Germinal center (tissue), 1 donor: ENCODE data around the gene GNB1L.
A peak's percentile ranks its signal among the peaks of the same experiment; 100 is the strongest.

Experiments used
- DNase-seq: peaks from one replicate; pipeline ENCODE4 v3.0.0; 2012; ENCODE audit warnings: mixed read lengths, low spot score

GNB1L gene

DNA sequence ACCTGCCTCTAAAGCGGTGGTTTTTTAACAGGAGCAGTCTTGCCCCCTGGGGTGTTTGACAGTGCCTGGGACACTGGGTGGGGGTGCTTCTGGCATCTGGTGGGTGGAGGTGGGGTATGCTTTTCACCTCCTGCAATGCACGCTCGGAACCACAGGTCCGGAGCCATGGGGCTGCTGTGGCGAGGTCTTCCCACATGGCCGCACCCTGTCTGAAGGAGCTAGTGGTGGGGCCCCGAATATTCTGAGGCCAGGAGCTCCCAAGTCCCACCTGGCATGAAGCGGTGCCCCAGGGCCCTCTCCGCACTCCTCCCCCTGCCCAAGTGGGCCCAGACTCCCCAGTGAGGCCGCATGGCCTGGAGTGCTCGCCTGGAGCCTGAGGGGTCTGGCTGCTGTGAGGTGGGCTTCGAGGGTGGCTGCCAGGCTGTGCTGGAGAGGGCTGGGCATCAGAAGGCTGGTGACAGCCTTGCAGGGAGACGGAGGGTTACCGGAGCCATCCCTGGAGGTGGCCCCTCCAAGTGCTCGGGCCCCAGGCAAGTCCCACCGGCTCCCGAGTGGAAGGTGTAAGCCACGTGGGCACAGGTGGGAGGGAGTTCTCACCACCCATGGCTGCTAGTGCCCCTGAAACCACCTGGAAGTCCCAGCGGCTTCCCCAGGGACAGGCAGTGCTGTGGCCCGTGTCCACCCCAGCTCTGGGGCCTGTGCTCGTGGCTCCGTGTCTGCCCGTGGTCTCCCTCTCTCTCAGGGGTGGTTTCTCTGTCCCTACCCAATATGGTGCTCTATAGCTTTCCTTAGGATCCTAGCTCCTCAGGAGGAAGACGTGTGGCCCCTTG lies 79.0 kb downstream of the GNB1L start:
- DNase-seq, result no peak

DNA sequence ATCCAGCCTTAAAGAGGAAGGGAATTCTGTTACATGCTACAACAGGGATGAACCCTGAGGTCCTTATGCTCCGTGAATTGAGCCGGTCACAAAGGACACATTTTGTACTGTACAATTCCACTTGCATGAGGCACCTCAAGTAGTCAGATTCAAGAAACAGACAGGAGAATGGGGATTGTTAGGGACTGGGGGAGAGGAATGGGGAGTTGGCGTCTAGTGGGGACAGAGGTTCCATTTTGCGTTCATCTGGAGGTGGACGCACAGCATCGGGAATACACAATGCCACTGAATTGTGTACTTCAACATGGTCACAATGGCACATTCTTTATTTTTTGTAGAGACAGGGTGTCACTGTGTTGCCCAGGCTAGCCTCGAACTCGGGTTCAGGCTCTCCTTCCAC lies 80.0 kb downstream of the GNB1L start:
- DNase-seq, result no peak

DNA sequence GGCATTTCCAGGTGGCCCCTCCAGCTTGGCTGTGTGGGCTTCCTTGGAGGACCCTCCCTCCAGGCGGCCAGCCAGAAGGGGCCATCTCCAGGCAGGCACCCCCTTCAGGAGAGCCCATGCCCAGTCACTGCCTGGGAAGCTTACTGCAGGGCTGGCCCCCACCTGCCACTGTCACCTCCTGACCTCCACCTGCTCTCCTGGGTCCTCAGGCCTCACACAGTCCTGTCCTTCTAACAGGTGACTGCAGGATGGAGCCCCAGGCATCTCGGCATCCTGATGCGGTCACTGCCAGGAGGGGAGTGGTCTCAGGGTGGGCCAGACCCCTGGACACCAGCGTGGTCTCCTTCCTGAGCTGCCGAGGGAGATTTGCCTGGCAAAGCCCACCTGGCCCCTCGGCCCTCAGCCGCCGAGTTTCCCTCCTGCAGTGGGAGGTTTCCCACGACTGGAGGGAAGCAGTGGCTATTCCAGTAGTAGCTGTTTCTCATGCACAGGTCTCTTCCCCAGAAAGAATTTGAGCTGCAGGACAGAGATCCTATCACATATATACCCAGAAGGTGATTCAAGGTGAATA lies 81.1 kb downstream of the GNB1L start:
- no peak for DNase-seq

DNA sequence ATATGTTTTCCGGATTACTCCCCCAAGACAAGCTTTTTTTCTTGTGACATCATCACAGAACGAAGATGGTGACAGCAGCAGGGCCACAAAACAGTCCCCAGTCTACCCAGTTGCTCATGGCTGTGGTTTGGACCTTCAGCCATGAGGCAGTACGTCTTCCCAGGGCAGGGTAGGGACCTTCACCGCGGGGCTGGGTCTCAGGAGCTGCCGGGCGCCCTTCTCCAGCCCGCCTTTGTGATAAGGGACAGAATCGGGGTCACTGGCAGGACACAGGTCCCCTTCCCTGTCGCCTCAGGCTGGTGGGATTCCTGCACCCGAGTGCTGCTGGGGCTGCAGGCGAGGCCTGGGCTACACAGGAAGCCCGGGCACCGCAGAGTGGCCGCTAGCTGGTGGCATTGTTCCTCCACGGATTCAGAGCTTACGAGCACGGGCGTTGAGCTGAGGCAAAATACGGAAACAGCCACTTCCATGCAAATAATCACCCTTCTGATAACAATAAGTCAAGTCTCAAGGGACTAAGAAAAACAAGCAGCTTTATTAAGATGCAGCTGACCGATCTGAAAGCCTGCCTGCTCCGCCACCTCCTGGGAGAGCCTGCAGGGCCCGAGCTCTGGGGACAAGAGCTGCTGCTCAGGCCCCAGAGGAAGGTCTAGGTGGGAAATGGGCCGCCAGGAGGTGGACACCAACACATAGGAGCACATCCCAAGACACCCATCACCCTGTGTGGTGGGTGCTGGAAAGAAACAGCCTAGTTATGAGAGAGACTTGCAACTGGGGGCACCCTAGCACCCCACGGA lies 81.8 kb downstream of the GNB1L start:
- peak; percentile 55 for DNase-seq

DNA sequence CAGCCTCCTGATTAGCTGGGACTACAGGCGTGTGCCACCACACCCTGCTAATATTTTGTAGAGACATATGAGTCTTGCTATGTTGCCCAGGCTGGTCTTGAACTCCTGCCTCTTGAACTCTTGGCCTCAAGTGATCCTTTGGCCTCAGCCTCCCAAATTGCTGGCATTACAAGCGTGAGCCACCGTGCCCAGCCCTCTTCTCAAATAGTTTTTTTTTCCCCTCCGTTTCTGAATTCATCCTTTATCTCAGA lies 82.3 kb downstream of the GNB1L start:
- DNase-seq, result no peak

DNA sequence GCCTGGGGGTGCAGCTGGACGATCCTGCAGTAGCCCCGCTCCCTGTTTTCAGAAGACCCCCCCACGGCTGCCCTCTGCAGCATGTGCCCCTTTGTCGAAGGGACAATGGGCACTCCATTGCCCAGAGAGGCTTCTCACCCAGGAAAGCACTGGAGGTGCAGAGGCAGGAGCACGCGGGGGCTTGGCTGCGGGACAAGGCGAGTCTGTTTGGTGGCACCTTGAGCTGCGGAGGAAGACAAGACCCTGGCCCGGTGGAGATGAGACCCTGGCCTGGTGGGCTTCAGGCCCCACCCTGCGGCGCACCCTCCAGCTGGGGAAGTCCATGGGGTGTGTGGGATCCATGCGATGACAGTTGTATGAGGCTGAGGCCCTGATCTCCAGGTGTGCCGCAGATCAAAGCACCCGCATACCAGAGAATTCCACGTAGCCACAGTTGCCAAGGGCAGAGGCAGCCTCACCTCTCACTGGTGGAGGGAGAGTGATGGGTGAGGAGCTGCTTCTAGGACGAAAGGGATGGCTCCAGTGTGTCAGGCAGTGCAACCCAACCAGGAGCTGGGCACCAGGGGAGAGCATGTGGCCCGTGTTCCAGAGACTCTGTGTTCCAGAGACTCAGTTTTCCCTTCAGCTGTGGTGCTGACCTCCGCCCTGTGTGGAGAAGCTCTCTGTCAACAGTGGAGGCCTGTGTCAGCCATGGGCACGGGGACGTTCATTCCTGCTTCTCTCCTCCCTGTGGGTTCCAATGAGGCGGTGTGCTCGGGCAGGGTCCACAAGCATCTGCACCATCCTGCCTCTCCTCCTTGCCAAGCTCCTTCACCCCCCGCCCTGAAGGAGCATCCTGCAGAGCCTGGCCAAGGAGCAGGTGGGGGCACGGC lies 84.1 kb downstream of the GNB1L start:
- no peak for DNase-seq

DNA sequence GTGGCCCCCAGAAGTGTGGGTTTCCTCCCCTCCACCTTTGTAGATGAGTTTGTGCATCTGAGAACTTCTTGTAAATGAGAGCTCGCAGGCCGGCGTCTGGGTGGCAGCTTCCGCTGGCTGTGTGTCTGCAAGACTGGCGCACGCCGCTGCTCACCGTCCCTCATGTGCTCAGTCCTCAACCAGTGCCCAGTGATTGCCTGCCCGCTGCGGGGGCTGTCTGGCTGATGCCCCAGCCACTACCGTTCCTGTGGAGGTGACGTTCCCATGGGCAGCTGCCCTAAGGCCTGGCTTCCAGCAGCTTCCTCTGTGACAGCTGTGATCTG lies 85.3 kb downstream of the GNB1L start:
- DNase-seq, result no peak

DNA sequence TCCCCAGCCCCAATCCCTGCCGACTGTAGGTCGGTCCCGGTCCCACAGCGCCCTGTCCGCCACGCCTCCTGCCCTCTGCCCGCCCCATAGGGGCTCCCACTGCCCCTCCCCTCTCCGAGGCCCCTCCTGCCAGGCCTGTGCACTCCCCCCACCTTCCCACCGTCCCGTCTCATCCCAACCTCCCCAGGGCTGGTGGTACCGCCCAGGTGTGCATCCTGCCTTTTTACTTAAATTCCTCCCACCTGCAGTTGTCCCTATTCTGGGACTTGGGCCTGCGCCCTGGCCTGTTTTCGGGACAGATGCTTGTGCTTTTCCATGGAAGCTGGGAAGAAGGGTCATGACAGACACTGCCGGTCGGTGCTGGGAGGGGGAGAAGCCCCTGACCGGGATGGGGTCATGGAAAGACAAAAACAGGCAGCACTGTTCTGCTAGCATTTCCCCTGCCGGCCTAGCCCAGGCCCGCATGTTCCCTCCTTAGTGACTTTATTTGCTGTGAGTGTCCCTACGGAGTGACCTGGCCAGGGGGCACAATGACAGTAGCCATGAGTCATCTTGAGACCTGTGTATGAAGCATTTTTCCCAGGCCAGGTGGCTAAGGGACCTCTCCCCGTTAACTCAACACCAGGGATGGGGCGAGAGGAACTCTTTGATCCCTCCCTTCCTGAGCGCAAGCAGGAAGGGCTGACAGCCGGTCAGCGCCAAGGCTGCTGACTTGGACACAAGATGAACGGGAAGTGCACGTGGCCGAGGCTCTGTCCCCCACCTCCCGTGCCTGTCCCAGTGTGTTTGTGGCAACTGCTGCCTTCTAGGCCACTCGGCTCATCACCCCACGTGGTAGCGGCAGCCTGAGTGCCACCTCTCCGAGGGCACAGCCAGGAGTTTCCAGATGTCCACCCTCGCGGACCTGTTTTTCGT lies 87.0 kb downstream of the GNB1L start:
- DNase-seq, result no peak

DNA sequence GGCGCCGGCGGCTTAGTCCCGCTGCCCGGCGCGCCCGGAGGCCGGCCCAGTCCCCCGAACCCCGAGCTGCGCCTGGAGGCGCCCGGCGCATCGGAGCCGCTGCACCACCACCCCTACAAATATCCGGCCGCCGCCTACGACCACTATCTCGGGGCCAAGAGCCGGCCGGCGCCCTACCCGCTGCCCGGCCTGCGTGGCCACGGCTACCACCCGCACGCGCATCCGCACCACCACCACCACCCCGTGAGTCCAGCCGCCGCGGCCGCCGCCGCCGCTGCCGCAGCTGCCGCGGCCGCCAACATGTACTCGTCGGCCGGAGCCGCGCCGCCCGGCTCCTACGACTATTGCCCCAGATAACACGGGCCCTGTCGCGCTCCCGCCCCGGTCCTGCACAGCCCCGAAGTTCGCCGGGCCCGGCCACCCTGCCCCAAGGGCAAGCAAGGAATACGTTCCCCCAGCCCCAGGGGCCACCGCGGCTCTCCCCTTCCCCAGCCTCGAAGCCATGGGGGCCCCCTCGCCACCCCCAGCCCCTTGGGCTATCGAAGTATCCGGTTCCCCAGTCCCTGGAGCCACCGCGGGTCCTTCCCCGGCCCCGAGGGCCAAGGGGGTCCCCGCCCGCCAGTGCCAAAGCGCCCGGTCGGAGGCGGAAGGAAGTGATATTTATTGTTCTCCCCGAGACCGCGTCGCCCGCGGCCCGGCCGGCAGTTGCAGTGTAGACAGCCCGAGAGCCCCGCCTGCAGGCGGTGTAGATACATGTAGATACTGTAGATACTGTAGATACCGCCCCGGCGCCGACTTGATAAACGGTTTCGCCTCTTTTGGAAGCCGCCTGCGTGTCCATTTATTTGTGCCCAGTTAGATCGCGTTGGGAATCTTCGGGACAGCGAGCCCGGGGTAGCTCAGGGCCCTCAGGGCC lies 87.9 kb downstream of the GNB1L start:
- no peak for DNase-seq

DNA sequence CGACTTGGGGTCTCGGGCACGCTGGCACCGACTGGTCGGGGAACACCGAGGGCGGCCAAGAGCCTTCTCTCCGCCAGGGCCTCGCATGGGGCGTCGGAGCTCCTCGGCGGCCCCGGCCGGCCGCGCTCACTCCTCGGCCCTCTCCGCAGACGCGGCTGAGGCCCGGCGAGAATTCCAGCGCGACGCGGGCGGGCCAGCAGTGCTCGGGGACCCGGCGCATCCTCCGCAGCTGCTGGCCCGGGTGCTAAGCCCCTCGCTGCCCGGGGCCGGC lies 88.5 kb downstream of the GNB1L start:
- DNase-seq, result no peak

DNA sequence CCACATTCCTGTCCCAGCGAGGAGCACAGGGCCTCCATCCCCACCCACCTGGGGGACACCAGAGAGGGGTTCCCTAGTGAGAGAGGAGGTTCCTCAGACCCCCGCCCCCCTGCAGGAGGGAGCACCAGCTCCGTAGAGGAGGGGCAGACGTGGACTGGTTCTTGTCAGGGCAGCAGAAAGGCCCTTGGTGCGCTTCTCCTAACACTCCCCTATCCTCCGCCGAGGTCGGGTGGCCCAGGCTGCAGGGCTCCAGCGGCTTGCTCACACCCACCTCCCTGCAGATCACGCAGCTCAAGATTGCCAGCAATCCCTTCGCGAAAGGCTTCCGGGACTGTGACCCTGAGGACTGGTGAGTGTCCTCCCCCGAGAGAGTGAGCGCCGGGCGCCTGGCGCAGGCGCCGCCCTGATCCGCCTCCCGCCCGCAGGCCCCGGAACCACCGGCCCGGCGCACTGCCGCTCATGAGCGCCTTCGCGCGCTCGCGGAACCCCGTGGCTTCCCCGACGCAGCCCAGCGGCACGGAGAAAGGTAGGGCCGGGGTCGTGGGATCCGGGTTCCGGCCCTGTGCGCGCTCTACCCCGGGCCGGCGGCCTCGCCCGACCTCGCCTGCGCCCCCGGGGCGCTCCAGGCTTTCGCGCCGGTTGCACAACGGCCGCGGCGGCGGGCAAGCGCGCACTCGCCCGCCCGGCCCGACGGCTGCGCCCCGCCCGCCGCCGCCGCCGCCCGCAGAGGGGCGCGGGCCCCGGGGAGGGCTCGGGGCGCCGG lies 89.0 kb downstream of the GNB1L start:
- DNase-seq, result no peak

DNA sequence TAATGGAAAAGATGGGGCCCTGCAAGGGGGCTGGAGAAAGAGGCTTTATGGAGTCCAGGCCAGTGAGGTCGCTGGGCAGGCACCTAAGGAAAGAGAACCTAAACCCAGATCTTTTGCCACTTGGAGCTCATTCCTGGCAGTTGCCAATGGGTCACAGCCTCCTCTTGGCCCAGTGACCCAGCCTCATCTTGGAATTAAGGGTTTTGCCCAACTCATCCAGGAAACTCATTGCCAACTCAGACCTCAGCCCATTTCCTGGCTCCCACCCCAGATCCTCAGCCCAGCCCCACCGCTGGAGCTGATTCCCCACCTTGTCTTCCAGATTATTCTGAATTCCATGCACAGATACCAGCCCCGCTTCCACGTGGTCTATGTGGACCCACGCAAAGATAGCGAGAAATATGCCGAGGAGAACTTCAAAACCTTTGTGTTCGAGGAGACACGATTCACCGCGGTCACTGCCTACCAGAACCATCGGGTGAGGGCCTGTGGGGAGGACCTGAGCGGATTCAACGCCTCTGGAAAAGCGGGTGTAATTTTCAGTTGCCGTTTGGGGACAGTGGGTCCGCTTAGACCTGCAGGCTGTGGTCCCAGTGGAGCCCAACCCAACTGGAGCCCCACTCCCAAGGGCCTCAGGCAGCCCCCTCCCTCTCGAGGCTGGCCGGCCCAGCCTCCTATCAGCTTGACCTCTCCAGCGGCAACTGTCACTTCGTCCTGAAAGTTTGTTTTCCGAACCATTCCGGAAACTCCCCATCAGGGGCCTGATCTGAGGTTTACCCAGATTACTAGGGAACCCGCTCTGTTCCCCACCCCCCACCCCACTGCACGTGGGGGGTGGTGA lies 89.8 kb downstream of the GNB1L start:
- DNase-seq, result no peak

DNA sequence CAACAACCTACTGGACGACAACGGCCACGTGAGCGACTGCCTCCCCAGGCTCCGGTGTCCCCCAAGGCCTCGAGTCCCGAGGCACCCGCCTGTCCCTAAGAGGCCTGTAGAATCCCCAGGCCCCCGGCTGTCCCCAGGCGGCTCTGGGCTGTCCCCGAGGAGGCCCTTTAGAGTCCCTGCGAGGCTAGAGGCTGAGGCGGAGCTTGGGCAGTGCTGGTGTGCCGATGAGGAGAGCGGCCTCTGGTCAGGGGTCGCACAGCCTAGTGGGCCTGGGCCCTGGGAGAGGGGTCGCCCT lies 90.4 kb downstream of the GNB1L start:
- no peak for DNase-seq

DNA sequence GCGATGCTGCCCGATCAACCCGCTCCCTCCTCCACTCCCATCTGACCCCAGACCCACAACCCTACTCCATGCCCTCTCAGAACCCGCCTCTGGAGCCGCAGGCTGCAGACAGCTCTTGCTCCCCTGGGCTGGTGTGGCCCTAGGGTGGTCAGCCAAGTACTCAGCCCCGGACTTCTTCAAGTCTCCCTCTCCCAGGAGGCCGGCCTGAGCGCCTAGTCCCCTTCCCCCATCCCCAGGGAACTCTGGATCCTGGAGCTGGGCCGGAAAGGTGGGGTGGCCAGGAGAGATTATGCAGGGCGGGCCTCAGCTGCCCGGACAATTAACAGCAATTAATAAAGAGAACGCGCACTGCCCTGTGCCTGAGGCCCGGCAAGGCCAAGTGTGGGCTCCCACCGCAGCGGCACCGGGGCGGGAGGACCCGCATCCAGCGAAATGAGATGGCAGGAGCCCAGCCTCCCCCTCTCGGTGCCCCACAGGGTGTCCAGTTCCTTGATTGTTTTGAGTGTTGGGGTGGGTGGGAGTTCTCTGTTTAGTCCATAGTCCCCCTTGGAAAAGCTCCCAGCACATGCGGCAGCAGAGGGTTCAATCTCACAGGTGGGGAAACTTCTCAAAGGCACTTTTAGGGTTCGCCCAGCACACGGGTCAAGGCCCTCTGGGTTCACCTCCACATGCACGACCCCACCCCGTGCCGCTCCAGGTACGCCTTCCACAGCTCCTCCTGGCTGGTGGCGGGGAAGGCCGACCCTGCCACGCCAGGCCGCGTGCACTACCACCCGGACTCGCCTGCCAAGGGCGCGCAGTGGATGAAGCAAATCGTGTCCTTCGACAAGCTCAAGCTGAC lies 91.0 kb downstream of the GNB1L start:
- no peak for DNase-seq

DNA sequence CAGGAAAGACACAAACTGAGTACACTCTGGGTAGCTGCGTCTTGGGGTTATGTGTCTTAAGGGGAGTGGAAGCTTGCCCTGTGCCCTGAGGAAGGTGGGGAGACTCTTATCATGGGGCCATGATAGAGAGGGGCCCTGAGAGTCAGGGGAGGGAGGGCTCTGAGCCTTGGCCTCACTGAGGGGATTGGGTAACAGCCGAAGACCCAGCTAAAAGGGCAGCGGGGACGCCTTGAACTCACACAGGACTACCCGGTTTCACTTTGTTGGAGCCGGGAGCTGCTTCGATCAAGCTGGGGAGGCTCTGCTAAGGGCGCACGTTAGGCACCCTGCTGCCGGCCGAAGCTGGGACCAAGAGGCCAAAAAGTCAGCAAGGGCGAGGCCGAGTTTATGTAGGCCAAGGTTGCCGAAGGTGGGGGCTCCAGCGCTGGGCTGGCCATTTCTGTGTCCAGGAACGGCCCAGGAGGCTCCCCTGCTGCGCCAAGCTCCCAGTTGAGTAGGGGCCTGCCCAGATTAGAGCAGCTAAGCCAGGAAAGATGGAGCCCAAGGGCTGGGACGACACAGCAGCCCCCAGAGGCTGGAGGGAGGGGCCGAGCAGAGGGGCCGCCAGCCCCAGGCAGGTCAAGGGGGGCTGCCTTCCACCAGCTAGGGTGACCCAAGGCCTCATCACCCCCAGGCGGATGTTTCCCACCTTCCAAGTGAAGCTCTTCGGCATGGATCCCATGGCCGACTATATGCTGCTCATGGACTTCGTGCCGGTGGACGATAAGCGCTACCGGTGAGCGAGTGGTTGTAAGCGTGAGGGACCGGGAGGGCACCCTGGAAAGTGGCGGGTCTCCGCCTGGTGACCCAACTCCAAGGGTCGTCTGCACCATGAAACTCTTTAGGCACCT lies 91.9 kb downstream of the GNB1L start:
- no peak for DNase-seq

DNA sequence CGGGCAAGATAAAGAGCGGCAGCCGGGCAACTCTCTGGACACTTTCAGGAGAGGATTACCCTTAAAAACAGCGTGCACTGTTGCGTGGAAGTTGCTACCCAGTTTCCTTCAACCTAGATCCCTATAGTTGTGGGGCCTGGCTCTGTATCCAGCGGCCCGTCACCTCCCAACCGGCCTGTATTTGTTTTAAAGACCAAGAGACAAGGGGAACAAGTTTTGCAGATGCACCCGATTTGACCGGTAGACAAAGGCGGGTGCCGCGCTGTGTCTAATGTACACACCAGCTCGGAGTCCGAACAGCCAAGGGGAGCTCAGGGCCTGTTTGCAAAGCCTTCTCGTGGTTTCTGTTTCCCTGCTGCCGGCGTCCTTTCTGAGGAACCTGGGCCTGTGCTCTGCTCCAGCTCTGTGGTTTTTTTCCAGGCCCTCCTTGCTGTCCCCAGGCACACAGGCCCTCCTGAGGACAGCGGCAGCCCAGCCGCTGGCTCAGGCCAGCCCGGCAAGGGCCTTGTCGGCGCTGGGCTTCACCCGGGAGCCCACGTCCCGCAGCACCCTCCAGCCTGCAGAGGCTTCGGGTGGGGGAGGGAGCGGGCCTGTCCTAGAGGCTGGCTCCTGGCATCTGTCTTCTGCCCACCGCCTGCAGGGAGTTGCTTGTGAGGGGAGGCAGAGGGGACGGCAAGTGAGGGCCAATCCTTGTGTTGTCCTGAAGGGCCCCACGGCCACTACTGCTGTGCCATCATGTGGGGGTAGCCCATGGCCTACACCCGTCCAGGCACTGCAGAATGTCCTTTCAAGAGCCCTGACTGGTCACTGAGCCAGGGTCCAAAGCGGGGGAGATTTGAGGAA lies 92.7 kb downstream of the GNB1L start:
- DNase-seq, result no peak
